ENCODE results near the gene COX7A2L.

COX7A2L gene

GRCh38 chr2:42321452-42322064, 39.5 kb downstream of the COX7A2L start:
- DNase-seq: no peak

- DNase-seq: no peak
These were observed 41.8 kb downstream of the COX7A2L start for GRCh38 chr2:42319265-42319664.

GRCh38 chr2:42317945-42318344, 43.1 kb downstream of the COX7A2L start:
- DNase-seq: no peak

- DNase-seq: no peak
These were observed 43.5 kb downstream of the COX7A2L start for GRCh38 chr2:42317486-42317885.

GRCh38 chr2:42316910-42317309, 44.1 kb downstream of the COX7A2L start:
- no peak for DNase-seq

GRCh38 chr2:42315844-42316470, 45.1 kb downstream of the COX7A2L start:
- no peak for DNase-seq

- no peak for DNase-seq
These were observed 46.0 kb downstream of the COX7A2L start for GRCh38 chr2:42314892-42315468.

GRCh38 chr2:42312106-42312505, 48.9 kb downstream of the COX7A2L start:
- DNase-seq: no peak

- no peak for DNase-seq
These were observed 51.0 kb downstream of the COX7A2L start for GRCh38 chr2:42310007-42310515.

- DNase-seq: no peak
These were observed 51.7 kb downstream of the COX7A2L start for GRCh38 chr2:42309366-42309765.

GRCh38 chr2:42307180-42307579, 53.8 kb downstream of the COX7A2L start:
- no peak for DNase-seq

GRCh38 chr2:42304059-42304713, 56.8 kb downstream of the COX7A2L start:
- no peak for DNase-seq

- no peak for DNase-seq
These were observed 57.8 kb downstream of the COX7A2L start for GRCh38 chr2:42303252-42303651.

- DNase-seq: no peak
These were observed 60.5 kb downstream of the COX7A2L start for GRCh38 chr2:42300527-42300926.

Data from nucleus accumbens (tissue), 56 donors.